HG03565 (cell line): ENCODE measurements around the gene ANKS1B.

Experiments
- ATAC-seq: cut with Tn5 transposase; IDR thresholded peaks from one replicate; pipeline ENCODE4 v1.9.1; 2021; ENCODE audit warnings: mild to moderate bottlenecking, moderate library complexity; ENCODE audit not compliant: unreplicated experiment

ANKS1B gene

GRCh38 chr12:98724384-98725155 lies 1260.2 kb downstream of the ANKS1B start:
- no peak for ATAC-seq

- no peak for ATAC-seq
Measured at GRCh38 chr12:98721204-98721702, 1263.5 kb downstream of the ANKS1B start.

- ATAC-seq, result peak; percentile 45
Measured at GRCh38 chr12:98719515-98720504, 1264.9 kb downstream of the ANKS1B start.

- no peak for ATAC-seq
Measured at GRCh38 chr12:98714426-98714825, 1270.3 kb downstream of the ANKS1B start.

DNA sequence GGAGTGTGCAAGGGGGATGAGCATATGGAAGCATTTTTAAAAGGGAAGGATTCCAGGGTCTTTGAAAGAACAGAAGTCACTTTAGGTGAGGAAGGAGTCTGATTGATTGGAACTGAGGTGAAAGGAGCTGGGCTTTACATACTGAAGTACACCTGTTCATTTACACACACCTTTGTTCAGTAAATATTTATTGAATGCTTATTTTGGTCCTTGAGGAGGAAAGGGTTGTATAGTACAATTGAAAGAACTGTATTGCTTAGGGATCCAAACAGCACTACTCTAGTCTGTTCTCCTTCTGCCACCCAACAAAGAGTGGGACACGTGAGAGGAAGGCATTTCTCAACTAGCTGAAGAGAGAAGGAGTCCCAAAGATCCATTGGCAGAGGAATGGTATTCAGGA lies 1275.7 kb downstream of the ANKS1B start:
- no peak for ATAC-seq

- ATAC-seq, result no peak
Measured at GRCh38 chr12:98701166-98701565, 1283.6 kb downstream of the ANKS1B start.

DNA sequence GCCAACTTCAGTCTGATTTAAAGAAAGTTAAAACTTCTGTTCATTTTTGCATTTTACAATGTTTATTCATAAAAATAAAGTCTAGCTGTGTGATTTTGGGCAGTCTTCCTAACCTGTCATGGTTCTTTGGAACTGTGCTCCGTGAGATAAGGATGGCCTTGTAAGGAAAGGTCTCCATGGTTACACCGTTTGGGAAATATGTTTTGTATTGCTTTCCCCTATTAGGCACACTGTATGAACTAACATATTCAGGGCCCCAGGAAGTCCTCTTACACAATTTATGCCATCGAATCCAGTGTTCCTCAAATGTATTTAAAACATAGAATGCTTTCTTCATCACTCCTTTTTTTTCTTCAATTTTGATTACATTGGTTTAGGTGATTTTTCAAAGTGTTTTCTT lies 1285.2 kb downstream of the ANKS1B start:
- no peak for ATAC-seq

GRCh38 chr12:98698603-98699463 lies 1285.9 kb downstream of the ANKS1B start:
- peak; percentile 90 for ATAC-seq

- ATAC-seq, result no peak
Measured at GRCh38 chr12:98697209-98697608, 1287.5 kb downstream of the ANKS1B start.

GRCh38 chr12:98696036-98696646 lies 1288.6 kb downstream of the ANKS1B start:
- no peak for ATAC-seq

GRCh38 chr12:98691351-98691750 lies 1293.4 kb downstream of the ANKS1B start:
- no peak for ATAC-seq

DNA sequence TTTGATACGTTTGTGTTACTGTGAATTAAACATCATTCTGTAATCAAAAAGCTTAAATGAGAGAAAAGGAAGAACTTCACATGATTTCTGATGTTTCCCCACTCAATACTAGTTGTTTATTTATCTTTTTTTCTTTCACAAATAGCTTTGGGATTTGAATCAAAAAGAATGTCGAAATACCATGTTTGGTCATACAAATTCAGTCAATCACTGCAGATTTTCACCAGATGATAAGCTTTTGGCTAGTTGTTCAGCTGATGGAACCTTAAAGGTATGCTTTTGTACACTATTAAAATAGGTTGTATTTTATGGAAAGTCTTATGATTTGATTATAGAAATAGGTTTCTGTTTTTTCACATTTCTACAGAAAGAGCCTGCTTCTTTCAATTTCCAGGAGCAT lies 1298.1 kb downstream of the ANKS1B start:
- no peak for ATAC-seq
